Activated CD4-positive, CD25-positive, alpha-beta regulatory T cell (primary cell): ENCODE measurements around the gene CDKN2B-AS1.
"Not testable (repeated sequence)": the region's sequence is repeated elsewhere in the genome, so short reads cannot be mapped to it uniquely, and the experiment has no call there.

Experiments used
- DNase-seq, 4 experiments: peaks; one replicate each; lab custom pipeline; 2025; lab: John Stamatoyannopoulos, UW

Gene CDKN2B-AS1

GRCh38 chr9:21994556-21995005 lies at the start of gene CDKN2B-AS1:
TSS of gene CDKN2B-AS1 (plus strand) at chr9:21994791.
- peak in 2 of 4 experiments; percentile 10 to 13 for DNase-seq

- DNase-seq: no peak
These were observed 49.0 kb upstream of the CDKN2B-AS1 start for GRCh38 chr9:21945606-21946005.

- no peak for DNase-seq
These were observed 35.8 kb upstream of the CDKN2B-AS1 start for GRCh38 chr9:21958833-21959232.

GRCh38 chr9:21959268-21959667 lies 35.3 kb upstream of the CDKN2B-AS1 start:
- not testable (repeated sequence) for DNase-seq

GRCh38 chr9:21961569-21961968 lies 33.0 kb upstream of the CDKN2B-AS1 start:
- DNase-seq: no peak

- no peak for DNase-seq
These were observed 29.6 kb upstream of the CDKN2B-AS1 start for GRCh38 chr9:21964925-21965385.

GRCh38 chr9:21965401-21965951 lies 29.1 kb upstream of the CDKN2B-AS1 start:
- DNase-seq: peak in 1 of 4 experiments; percentile 12

GRCh38 chr9:21966140-21966851 lies 28.3 kb upstream of the CDKN2B-AS1 start:
- no peak for DNase-seq

GRCh38 chr9:21967169-21967568 lies 27.4 kb upstream of the CDKN2B-AS1 start:
- DNase-seq: no peak

- DNase-seq: no peak
These were observed 26.9 kb upstream of the CDKN2B-AS1 start for GRCh38 chr9:21967702-21968101.

GRCh38 chr9:21968331-21969010 lies 26.1 kb upstream of the CDKN2B-AS1 start:
- DNase-seq: no peak

- DNase-seq: no peak
These were observed 25.3 kb upstream of the CDKN2B-AS1 start for GRCh38 chr9:21969011-21969940.

- no peak for DNase-seq
These were observed 24.4 kb upstream of the CDKN2B-AS1 start for GRCh38 chr9:21969951-21970799.

- DNase-seq: no peak
These were observed 23.6 kb upstream of the CDKN2B-AS1 start for GRCh38 chr9:21970800-21971640.

GRCh38 chr9:21972361-21972760 lies 22.2 kb upstream of the CDKN2B-AS1 start:
- DNase-seq: no peak

GRCh38 chr9:21974343-21974721 lies 20.3 kb upstream of the CDKN2B-AS1 start:
- DNase-seq: no peak

- DNase-seq: no peak
These were observed 19.7 kb upstream of the CDKN2B-AS1 start for GRCh38 chr9:21974722-21975409.

- no peak for DNase-seq
These were observed 18.2 kb upstream of the CDKN2B-AS1 start for GRCh38 chr9:21976334-21976875.

GRCh38 chr9:21982391-21982790 lies 12.2 kb upstream of the CDKN2B-AS1 start:
- no peak for DNase-seq
